HG02759 (cell line): ENCODE results near the gene PLXNA4.

ENCODE experiments used
- ATAC-seq: cut with Tn5 transposase; IDR thresholded peaks from one replicate; pipeline ENCODE4 v1.9.1; 2021; ENCODE audit warnings: mild to moderate bottlenecking, moderate library complexity; ENCODE audit not compliant: unreplicated experiment

The PLXNA4 gene

GRCh38 chr7:132225216-132226030 lies 350.8 kb downstream of the PLXNA4 start:
- no peak for ATAC-seq

- no peak for ATAC-seq
Measured at GRCh38 chr7:132221356-132221755, 354.9 kb downstream of the PLXNA4 start.

- ATAC-seq: no peak
Measured at GRCh38 chr7:132220060-132220459, 356.2 kb downstream of the PLXNA4 start.

GRCh38 chr7:132218876-132219275 lies 357.4 kb downstream of the PLXNA4 start:
- ATAC-seq: no peak

- ATAC-seq: no peak
Measured at GRCh38 chr7:132216847-132217525, 359.3 kb downstream of the PLXNA4 start.

- ATAC-seq: no peak
Measured at GRCh38 chr7:132214452-132214851, 361.8 kb downstream of the PLXNA4 start.

- ATAC-seq: no peak
Measured at GRCh38 chr7:132213583-132213982, 362.7 kb downstream of the PLXNA4 start.

GRCh38 chr7:132211971-132212370 lies 364.3 kb downstream of the PLXNA4 start:
- no peak for ATAC-seq

GRCh38 chr7:132210821-132211220 lies 365.4 kb downstream of the PLXNA4 start:
- no peak for ATAC-seq

GRCh38 chr7:132207782-132208181 lies 368.5 kb downstream of the PLXNA4 start:
- no peak for ATAC-seq

- ATAC-seq: no peak
Measured at GRCh38 chr7:132207211-132207610, 369.1 kb downstream of the PLXNA4 start.

- ATAC-seq: no peak
Measured at GRCh38 chr7:132206594-132206993, 369.7 kb downstream of the PLXNA4 start.

- no peak for ATAC-seq
Measured at GRCh38 chr7:132205509-132205908, 370.8 kb downstream of the PLXNA4 start.

GRCh38 chr7:132203021-132203420 lies 373.2 kb downstream of the PLXNA4 start:
- ATAC-seq: no peak

- no peak for ATAC-seq
Measured at GRCh38 chr7:132202541-132202940, 373.7 kb downstream of the PLXNA4 start.

GRCh38 chr7:132200141-132200540 lies 376.1 kb downstream of the PLXNA4 start:
- no peak for ATAC-seq

- no peak for ATAC-seq
Measured at GRCh38 chr7:132199626-132200025, 376.6 kb downstream of the PLXNA4 start.

- ATAC-seq: no peak
Measured at GRCh38 chr7:132197772-132198171, 378.5 kb downstream of the PLXNA4 start.

GRCh38 chr7:132193898-132194297 lies 382.4 kb downstream of the PLXNA4 start:
- ATAC-seq: no peak

GRCh38 chr7:132192809-132193208 lies 383.5 kb downstream of the PLXNA4 start:
- no peak for ATAC-seq

- no peak for ATAC-seq
Measured at GRCh38 chr7:132191418-132191817, 384.9 kb downstream of the PLXNA4 start.

- no peak for ATAC-seq
Measured at GRCh38 chr7:132190683-132191082, 385.6 kb downstream of the PLXNA4 start.
